Smooth muscle cell (in vitro differentiated cells): ENCODE measurements around the gene OSBPL10. TPM values are rescaled to one million over a fixed set of nuclear protein-coding genes. Genes with fewer than 3 reads are reported as not detected.

Experiments used
- DNase-seq: peaks from one replicate; lab custom pipeline; 2025; ENCODE audit not compliant: unreplicated experiment; lab: John Stamatoyannopoulos, UW
- H2AFZ ChIP-seq: fragments of 200-600 bp; sonication (generic); 2 replicates; pipeline ENCODE4 v1.6.0; 2016; ENCODE audit warnings: antibody characterized with exemption, low read depth, mild to moderate bottlenecking
- H3F3A ChIP-seq: fragments of 200-600 bp; sonication (generic); 2 replicates; pipeline ENCODE4 v1.6.0; 2017; ENCODE audit warnings: antibody characterized with exemption, low read depth
- H3K27ac ChIP-seq: fragments of 200-600 bp; sonication (generic); 2 replicates; pipeline ENCODE4 v1.5.1; 2016; ENCODE audit warnings: low read depth, mild to moderate bottlenecking
- H3K27me3 ChIP-seq: fragments of 200-600 bp; sonication (generic); 2 replicates; pipeline ENCODE4 v1.6.1; 2016; ENCODE audit warnings: low read depth, mild to moderate bottlenecking
- H3K36me3 ChIP-seq: fragments of 200-600 bp; sonication (generic); 2 replicates; pipeline ENCODE4 v1.5.1; 2016; ENCODE audit warnings: low read depth
- H3K4me1 ChIP-seq: fragments of 200-600 bp; sonication (generic); 2 replicates; pipeline ENCODE4 v1.5.1; 2016; ENCODE audit warnings: low read depth
- H3K4me2 ChIP-seq: fragments of 200-600 bp; sonication (generic); 2 replicates; pipeline ENCODE4 v1.6.0; 2016; ENCODE audit warnings: mild to moderate bottlenecking
- H3K4me3 ChIP-seq: fragments of 200-600 bp; sonication (generic); 2 replicates; pipeline ENCODE4 v1.5.1; 2016; ENCODE audit warnings: mild to moderate bottlenecking
- H3K79me2 ChIP-seq: fragments of 200-600 bp; sonication (generic); 2 replicates; pipeline ENCODE4 v1.6.0; 2016; ENCODE audit warnings: low read depth, mild to moderate bottlenecking
- H3K9ac ChIP-seq: fragments of 200-600 bp; sonication (generic); 2 replicates; pipeline ENCODE4 v1.6.0; 2016; ENCODE audit warnings: low read depth
- H3K9me3 ChIP-seq: fragments of 200-600 bp; sonication (generic); replicated peaks from 2 replicates; pipeline ENCODE4 v1.5.1; 2016; ENCODE audit warnings: low read depth
- H4K20me1 ChIP-seq: fragments of 200-600 bp; sonication (generic); 2 replicates; pipeline ENCODE4 v1.6.0; 2016; ENCODE audit warnings: low read depth
- WGBS: methylation state at CpG from one replicate; pipeline ENCODE4 v1.1.7; 2016; ENCODE audit warnings: low lambda C conversion rate; 5-methylcytosine and 5-hydroxymethylcytosine counted together
- polyA plus RNA-seq: library from polyadenylated mRNA; unstranded; fragments of >200 nt; fragmentation: Nextera tagmentation; extraction: Ambion mirVana; gene quantifications from 2 replicates; pipeline ENCODE4 v1.2.1, GENCODE V29; 2016
- total RNA-seq: library from RNA; depleted of rRNA; stranded (reverse); fragments of >200 nt; gene quantifications from 2 replicates; pipeline ENCODE4 v1.2.3, GENCODE V29; 2014
- TF ChIP-seq, protein P1 (sequence below): fragments of 200-600 bp; sonication (generic); IDR thresholded peaks from 2 replicates; pipeline ENCODE4 v1.5.1; 2017; ENCODE audit warnings: borderline replicate concordance, mild to moderate bottlenecking, antibody characterized with exemption; ENCODE audit not compliant: insufficient read depth, poor library complexity, severe bottlenecking

OSBPL10 gene
- total and polyA plus RNA-seq, 2 experiments from 2014 or later: 48.9 to 91.5 TPM

GRCh38 chr3:31974964-31975363 lies 6.1 kb downstream of the OSBPL10 start:
- DNase-seq: no peak
- 63% methylated on average over 5 of the region's 5 CpGs for WGBS
- no peak overlapping the region for H2AFZ ChIP-seq
- H3F3A ChIP-seq: peaks cover 57% of the 10 kb centered on the region
- TF ChIP-seq, protein P1, sequence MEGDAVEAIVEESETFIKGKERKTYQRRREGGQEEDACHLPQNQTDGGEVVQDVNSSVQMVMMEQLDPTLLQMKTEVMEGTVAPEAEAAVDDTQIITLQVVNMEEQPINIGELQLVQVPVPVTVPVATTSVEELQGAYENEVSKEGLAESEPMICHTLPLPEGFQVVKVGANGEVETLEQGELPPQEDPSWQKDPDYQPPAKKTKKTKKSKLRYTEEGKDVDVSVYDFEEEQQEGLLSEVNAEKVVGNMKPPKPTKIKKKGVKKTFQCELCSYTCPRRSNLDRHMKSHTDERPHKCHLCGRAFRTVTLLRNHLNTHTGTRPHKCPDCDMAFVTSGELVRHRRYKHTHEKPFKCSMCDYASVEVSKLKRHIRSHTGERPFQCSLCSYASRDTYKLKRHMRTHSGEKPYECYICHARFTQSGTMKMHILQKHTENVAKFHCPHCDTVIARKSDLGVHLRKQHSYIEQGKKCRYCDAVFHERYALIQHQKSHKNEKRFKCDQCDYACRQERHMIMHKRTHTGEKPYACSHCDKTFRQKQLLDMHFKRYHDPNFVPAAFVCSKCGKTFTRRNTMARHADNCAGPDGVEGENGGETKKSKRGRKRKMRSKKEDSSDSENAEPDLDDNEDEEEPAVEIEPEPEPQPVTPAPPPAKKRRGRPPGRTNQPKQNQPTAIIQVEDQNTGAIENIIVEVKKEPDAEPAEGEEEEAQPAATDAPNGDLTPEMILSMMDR: no peak
- H3K27me3 ChIP-seq: no peaks in the 10 kb centered on the region
- peak overlapping the region; percentile 86 for H3K27ac ChIP-seq
- H3K4me2 ChIP-seq: peak overlapping the region; percentile 46
- peaks cover 38% of the 10 kb centered on the region for H3K4me1 ChIP-seq
- peaks cover 15% of the 10 kb centered on the region for H4K20me1 ChIP-seq
- H3K9ac ChIP-seq: peak overlapping the region; percentile 53
- no peaks in the 10 kb centered on the region for H3K36me3 ChIP-seq
- no peaks in the 10 kb centered on the region for H3K9me3 ChIP-seq
- H3K4me3 ChIP-seq: no peak overlapping the region
- H3K79me2 ChIP-seq: peaks cover 86% of the 10 kb centered on the region

GRCh38 chr3:31974471-31974870 lies 6.6 kb downstream of the OSBPL10 start:
- no peaks in the 10 kb centered on the region for H3K36me3 ChIP-seq
- peak overlapping the region; percentile 46 for H3K4me2 ChIP-seq
- H2AFZ ChIP-seq: no peak overlapping the region
- peak overlapping the region; percentile 53 for H3K9ac ChIP-seq
- H3K4me1 ChIP-seq: peaks cover 38% of the 10 kb centered on the region
- TF ChIP-seq, protein P1: no peak
- H3K27ac ChIP-seq: peak overlapping the region; percentile 86
- DNase-seq: no peak
- H3K4me3 ChIP-seq: no peak overlapping the region
- H3F3A ChIP-seq: peaks cover 60% of the 10 kb centered on the region
- no peaks in the 10 kb centered on the region for H3K9me3 ChIP-seq
- H3K79me2 ChIP-seq: peaks cover 81% of the 10 kb centered on the region
- H4K20me1 ChIP-seq: peaks cover 15% of the 10 kb centered on the region
- WGBS: 4% methylated on average over 5 of the region's 5 CpGs
- H3K27me3 ChIP-seq: no peaks in the 10 kb centered on the region

DNA sequence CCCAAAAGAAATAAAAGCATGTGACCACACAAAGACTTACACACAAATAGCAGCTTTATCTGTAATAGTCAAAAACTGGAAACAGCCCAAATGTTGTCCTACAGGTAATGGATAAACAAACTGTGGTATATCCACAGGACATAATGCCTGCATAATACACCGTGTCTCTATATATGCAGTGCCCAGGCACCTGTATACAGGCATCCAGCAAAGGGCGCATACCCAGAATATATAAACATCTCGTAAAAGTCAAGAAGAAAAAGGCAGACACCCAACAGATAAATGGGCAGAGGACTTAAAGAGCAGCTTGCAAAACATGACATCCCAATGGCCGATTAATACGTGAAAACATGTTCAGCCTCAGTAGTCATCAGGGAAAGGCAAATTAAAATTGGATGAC lies 7.2 kb downstream of the OSBPL10 start:
- peak overlapping the region; percentile 46 for H3K4me2 ChIP-seq
- DNase-seq: no peak
- peak overlapping the region; percentile 14 for H3K9ac ChIP-seq
- H3K27me3 ChIP-seq: no peaks in the 10 kb centered on the region
- peaks cover 11% of the 10 kb centered on the region for H4K20me1 ChIP-seq
- TF ChIP-seq, protein P1: no peak
- no peaks in the 10 kb centered on the region for H3K9me3 ChIP-seq
- H3K27ac ChIP-seq: peak overlapping the region; percentile 86
- 64% methylated on average over 5 of the region's 5 CpGs for WGBS
- no peak overlapping the region for H3K4me3 ChIP-seq
- no peaks in the 10 kb centered on the region for H3K36me3 ChIP-seq
- peaks cover 57% of the 10 kb centered on the region for H3F3A ChIP-seq
- H3K79me2 ChIP-seq: peaks cover 74% of the 10 kb centered on the region
- H3K4me1 ChIP-seq: peaks cover 36% of the 10 kb centered on the region
- H2AFZ ChIP-seq: no peak overlapping the region

GRCh38 chr3:31973081-31973480 lies 8.0 kb downstream of the OSBPL10 start:
- Histone ChIP-seq H2AFZ (no peak overlapping the region), H3F3A (peaks cover 59% of the 10 kb centered on the region), H3K4me3 (no peak overlapping the region), H3K9ac (peak overlapping the region; percentile 24), H3K4me2 (peak overlapping the region; percentile 62), H3K36me3 (no peaks in the 10 kb centered on the region), H3K27me3 (no peaks in the 10 kb centered on the region), H3K27ac (peak overlapping the region; percentile 98), H4K20me1 (peaks cover 3% of the 10 kb centered on the region), H3K9me3 (no peaks in the 10 kb centered on the region), H3K79me2 (peaks cover 67% of the 10 kb centered on the region), H3K4me1 (peaks cover 36% of the 10 kb centered on the region)
- TF ChIP-seq, protein P1: no peak
- no peak for DNase-seq
- WGBS: 49% methylated on average over 4 of the region's 4 CpGs
